Right atrium auricular region (tissue), 2 donors: ENCODE data around the gene VWA2. TPM values are rescaled to one million over a fixed set of nuclear protein-coding genes. Genes with fewer than 3 reads are reported as not detected.

Experiments
- DNase-seq: peaks from one replicate; pipeline ENCODE4 v3.0.0-alpha.2; 2019; ENCODE audit warnings: low spot score
- H3K27ac ChIP-seq, 2 donors: fragments of 200-600 bp; sonication (generic); 1 replicate in 1 of 2; 2 replicates in 1 of 2; pipeline ENCODE4 v1.5.1; 2016 to 2019
- H3K27me3 ChIP-seq, 2 donors: fragments of 200-600 bp; sonication (generic); one replicate each; pipeline versions ENCODE4 v1.5.1 to v1.6.0; 2017 to 2019
- H3K36me3 ChIP-seq: fragments of 200-600 bp; sonication (generic); one replicate; pipeline ENCODE4 v1.5.1; 2016
- H3K4me1 ChIP-seq, 2 donors: fragments of 200-600 bp; sonication (generic); one replicate each; pipeline versions ENCODE4 v1.5.1 to v1.6.0; 2017 to 2019
- H3K4me3 ChIP-seq, 2 donors: fragments of 200-600 bp; sonication (generic); 1 replicate in 1 of 2; 2 replicates in 1 of 2; pipeline ENCODE4 v1.5.1; 2017 to 2019; ENCODE audit warnings: mild to moderate bottlenecking in 1 of 2, moderate library complexity in 1 of 2
- H3K9me3 ChIP-seq, 2 donors: fragments of 200-600 bp; sonication (generic); one replicate each; pipeline ENCODE4 v1.5.1; 2019
- CTCF ChIP-seq, 2 donors: fragments of 200-600 bp; sonication (generic); IDR thresholded peaks; one replicate each; pipeline ENCODE4 v1.5.1; 2019; ENCODE audit warnings: antibody characterized with exemption in 2 of 2
- total RNA-seq, 2 donors: library from RNA; depleted of rRNA; stranded (reverse); fragments of >200 nt; gene quantifications; one replicate each; pipeline ENCODE4 v1.1.0, GENCODE V29; 2016

The VWA2 gene
- total RNA-seq, 2 donors from 2014 or later, result not detected

- DNase-seq, result no peak
- no peaks in the 10 kb centered on the region for H3K36me3 ChIP-seq
- no peak overlapping the region for H3K27ac ChIP-seq
- no peak overlapping the region for H3K4me3 ChIP-seq
- no peak for TF ChIP-seq CTCF (IDR thresholded peaks at IDR 0.05)
- H3K9me3 ChIP-seq, result no peaks in the 10 kb centered on the region
- no peaks in the 10 kb centered on the region for H3K27me3 ChIP-seq
- peaks cover 0 to 11% of the 10 kb centered on the region in 2 donors for H3K4me1 ChIP-seq
These were observed 72.6 kb downstream of the VWA2 start for GRCh38 chr10:114311496-114312209.

- Histone ChIP-seq H3K27me3 (no peaks in the 10 kb centered on the region), H3K27ac (no peak overlapping the region), H3K9me3 (no peaks in the 10 kb centered on the region), H3K36me3 (no peaks in the 10 kb centered on the region), H3K4me1 (peaks cover 0 to 10% of the 10 kb centered on the region in 2 donors), H3K4me3 (no peak overlapping the region)
- DNase-seq, result no peak
- TF ChIP-seq CTCF (IDR thresholded peaks at IDR 0.05), result no peak
These were observed 74.1 kb downstream of the VWA2 start for GRCh38 chr10:114313139-114313538.

- H3K27me3 ChIP-seq, result no peaks in the 10 kb centered on the region
- no peak for DNase-seq
- H3K27ac ChIP-seq, result no peak overlapping the region
- no peaks in the 10 kb centered on the region for H3K36me3 ChIP-seq
- no peak overlapping the region for H3K4me3 ChIP-seq
- H3K9me3 ChIP-seq, result no peaks in the 10 kb centered on the region
- TF ChIP-seq CTCF (IDR thresholded peaks at IDR 0.05), result no peak
- H3K4me1 ChIP-seq, result peaks cover 0 to 2% of the 10 kb centered on the region in 2 donors
These were observed 74.8 kb downstream of the VWA2 start for GRCh38 chr10:114313866-114314265.

GRCh38 chr10:114315566-114316420, 76.7 kb downstream of the VWA2 start:
- Histone ChIP-seq H3K27me3 (no peaks in the 10 kb centered on the region), H3K4me3 (no peak overlapping the region), H3K4me1 (peaks cover 0 to 3% of the 10 kb centered on the region in 2 donors), H3K36me3 (no peaks in the 10 kb centered on the region), H3K27ac (no peak overlapping the region), H3K9me3 (no peaks in the 10 kb centered on the region)
- TF ChIP-seq CTCF (IDR thresholded peaks at IDR 0.05), result no peak
- DNase-seq, result no peak

GRCh38 chr10:114316744-114317143, 77.7 kb downstream of the VWA2 start:
- no peak for TF ChIP-seq CTCF (IDR thresholded peaks at IDR 0.05)
- Histone ChIP-seq H3K4me3 (no peak overlapping the region), H3K27ac (no peak overlapping the region), H3K27me3 (no peaks in the 10 kb centered on the region), H3K4me1 (peaks cover 0 to 4% of the 10 kb centered on the region in 2 donors), H3K36me3 (no peaks in the 10 kb centered on the region), H3K9me3 (no peaks in the 10 kb centered on the region)
- DNase-seq, result no peak
